ENCODE data around the gene APPL2. TPM values are rescaled to one million over a fixed set of nuclear protein-coding genes. Genes with fewer than 3 reads are reported as not detected.

APPL2 gene
- total RNA-seq, 1 donor = 67.0 TPM

GRCh38 chr12:105234197-105234596, 1.8 kb downstream of the APPL2 start:
- peak overlapping the region; percentile 82 for H3K27ac ChIP-seq (ENCODE audit: low read depth, low read length)
- H4K20me1 ChIP-seq (ENCODE audit: insufficient read depth, low read length) = no peaks in the 10 kb centered on the region
- no peaks in the 10 kb centered on the region for H3K27me3 ChIP-seq (ENCODE audit: insufficient read depth, low read length)
- H3K4me2 ChIP-seq (ENCODE audit: insufficient read depth, low read length) = peak overlapping the region; percentile 94
- peak overlapping the region; percentile 84 for H3K4me3 ChIP-seq (ENCODE audit: insufficient read depth, low read length)
- TF ChIP-seq, protein P1, sequence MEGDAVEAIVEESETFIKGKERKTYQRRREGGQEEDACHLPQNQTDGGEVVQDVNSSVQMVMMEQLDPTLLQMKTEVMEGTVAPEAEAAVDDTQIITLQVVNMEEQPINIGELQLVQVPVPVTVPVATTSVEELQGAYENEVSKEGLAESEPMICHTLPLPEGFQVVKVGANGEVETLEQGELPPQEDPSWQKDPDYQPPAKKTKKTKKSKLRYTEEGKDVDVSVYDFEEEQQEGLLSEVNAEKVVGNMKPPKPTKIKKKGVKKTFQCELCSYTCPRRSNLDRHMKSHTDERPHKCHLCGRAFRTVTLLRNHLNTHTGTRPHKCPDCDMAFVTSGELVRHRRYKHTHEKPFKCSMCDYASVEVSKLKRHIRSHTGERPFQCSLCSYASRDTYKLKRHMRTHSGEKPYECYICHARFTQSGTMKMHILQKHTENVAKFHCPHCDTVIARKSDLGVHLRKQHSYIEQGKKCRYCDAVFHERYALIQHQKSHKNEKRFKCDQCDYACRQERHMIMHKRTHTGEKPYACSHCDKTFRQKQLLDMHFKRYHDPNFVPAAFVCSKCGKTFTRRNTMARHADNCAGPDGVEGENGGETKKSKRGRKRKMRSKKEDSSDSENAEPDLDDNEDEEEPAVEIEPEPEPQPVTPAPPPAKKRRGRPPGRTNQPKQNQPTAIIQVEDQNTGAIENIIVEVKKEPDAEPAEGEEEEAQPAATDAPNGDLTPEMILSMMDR (IDR thresholded peaks at IDR 0.05; ENCODE audit: extremely low read depth, low read depth, low read length) = no peak
- H3K36me3 ChIP-seq (ENCODE audit: insufficient read depth, low read length) = no peaks in the 10 kb centered on the region
- DNase-seq (ENCODE audit: insufficient read length, low spot score, missing footprints) = no peak
- H2AFZ ChIP-seq (ENCODE audit: low read length) = no peak overlapping the region
- no peaks in the 10 kb centered on the region for H3K9me3 ChIP-seq (ENCODE audit: low read depth, low read length)
- H3K79me2 ChIP-seq (ENCODE audit: insufficient read depth, low read length) = peaks cover 61% of the 10 kb centered on the region
- peaks cover 59% of the 10 kb centered on the region for H3K4me1 ChIP-seq (ENCODE audit: insufficient read depth, low read length)

- Histone ChIP-seq H3K27ac (ENCODE audit: low read depth, low read length) (peak overlapping the region; percentile 12), H3K4me2 (ENCODE audit: insufficient read depth, low read length) (peak overlapping the region; percentile 94), H3K27me3 (ENCODE audit: insufficient read depth, low read length) (no peaks in the 10 kb centered on the region), H3K36me3 (ENCODE audit: insufficient read depth, low read length) (no peaks in the 10 kb centered on the region), H3K4me1 (ENCODE audit: insufficient read depth, low read length) (peaks cover 64% of the 10 kb centered on the region), H2AFZ (ENCODE audit: low read length) (no peak overlapping the region), H3K4me3 (ENCODE audit: insufficient read depth, low read length) (peak overlapping the region; percentile 12), H3K9me3 (ENCODE audit: low read depth, low read length) (no peaks in the 10 kb centered on the region), H4K20me1 (ENCODE audit: insufficient read depth, low read length) (no peaks in the 10 kb centered on the region), H3K79me2 (ENCODE audit: insufficient read depth, low read length) (peaks cover 61% of the 10 kb centered on the region)
- TF ChIP-seq, protein P1 (IDR thresholded peaks at IDR 0.05; ENCODE audit: extremely low read depth, low read depth, low read length) = no peak
- DNase-seq (ENCODE audit: insufficient read length, low spot score, missing footprints) = no peak
Observed at GRCh38 chr12:105233041-105233905, 2.7 kb downstream of the APPL2 start.

DNA sequence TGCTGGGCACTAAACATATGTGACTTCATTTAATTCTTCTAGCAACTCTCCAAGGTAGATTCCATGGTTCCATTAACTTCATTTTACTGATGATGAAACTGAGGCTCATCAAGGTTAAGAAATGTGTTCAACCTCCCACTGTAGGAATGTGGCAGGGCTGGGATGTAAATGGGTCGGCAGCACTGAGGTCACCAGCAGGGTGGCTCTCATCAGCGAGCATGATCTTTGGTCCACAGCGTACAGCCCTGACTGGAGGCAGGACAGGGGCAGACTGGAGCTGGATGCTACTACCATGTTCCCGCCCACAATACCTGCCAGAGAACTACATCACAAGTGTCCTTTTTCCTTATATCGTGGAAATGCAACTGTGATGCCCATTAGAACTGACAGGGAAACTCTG, 4.6 kb downstream of the APPL2 start:
- TF ChIP-seq, protein P1 (IDR thresholded peaks at IDR 0.05; ENCODE audit: extremely low read depth, low read depth, low read length) = no peak
- peak overlapping the region; percentile 17 for H3K4me2 ChIP-seq (ENCODE audit: insufficient read depth, low read length)
- peaks cover 68% of the 10 kb centered on the region for H3K79me2 ChIP-seq (ENCODE audit: insufficient read depth, low read length)
- H4K20me1 ChIP-seq (ENCODE audit: insufficient read depth, low read length) = no peaks in the 10 kb centered on the region
- no peak overlapping the region for H3K4me3 ChIP-seq (ENCODE audit: insufficient read depth, low read length)
- no peaks in the 10 kb centered on the region for H3K27me3 ChIP-seq (ENCODE audit: insufficient read depth, low read length)
- H3K36me3 ChIP-seq (ENCODE audit: insufficient read depth, low read length) = peaks cover 6% of the 10 kb centered on the region
- H3K9me3 ChIP-seq (ENCODE audit: low read depth, low read length) = no peaks in the 10 kb centered on the region
- H3K27ac ChIP-seq (ENCODE audit: low read depth, low read length) = peak overlapping the region; percentile 54
- peaks cover 74% of the 10 kb centered on the region for H3K4me1 ChIP-seq (ENCODE audit: insufficient read depth, low read length)
- DNase-seq (ENCODE audit: insufficient read length, low spot score, missing footprints) = no peak
- H2AFZ ChIP-seq (ENCODE audit: low read length) = no peak overlapping the region

- Histone ChIP-seq H3K36me3 (ENCODE audit: insufficient read depth, low read length) (peaks cover 16% of the 10 kb centered on the region), H3K79me2 (ENCODE audit: insufficient read depth, low read length) (peaks cover 68% of the 10 kb centered on the region), H3K27ac (ENCODE audit: low read depth, low read length) (peak overlapping the region; percentile 81), H3K4me1 (ENCODE audit: insufficient read depth, low read length) (peaks cover 76% of the 10 kb centered on the region), H3K27me3 (ENCODE audit: insufficient read depth, low read length) (no peaks in the 10 kb centered on the region), H2AFZ (ENCODE audit: low read length) (no peak overlapping the region), H3K4me3 (ENCODE audit: insufficient read depth, low read length) (no peak overlapping the region), H4K20me1 (ENCODE audit: insufficient read depth, low read length) (no peaks in the 10 kb centered on the region), H3K9me3 (ENCODE audit: low read depth, low read length) (no peaks in the 10 kb centered on the region), H3K4me2 (ENCODE audit: insufficient read depth, low read length) (peak overlapping the region; percentile 45)
- TF ChIP-seq, protein P1 (IDR thresholded peaks at IDR 0.05; ENCODE audit: extremely low read depth, low read depth, low read length) = no peak
- DNase-seq (ENCODE audit: insufficient read length, low spot score, missing footprints) = no peak
Observed at GRCh38 chr12:105229371-105229770, 6.6 kb downstream of the APPL2 start.

Data from osteoblast (primary cell).